Measurements from ENCODE around the gene FXYD6.
"Not testable (repeated sequence)": the region's sequence is repeated elsewhere in the genome, so short reads cannot be mapped to it uniquely, and the experiment has no call there.

The FXYD6 gene

GRCh38 chr11:117819096-117820040 lies 57.1 kb downstream of the FXYD6 start:
- Histone ChIP-seq H3K36me3 (ENCODE audit: control insufficient read depth, insufficient read depth, low read length) (no peaks in the 10 kb centered on the region), H3K4me1 (ENCODE audit: control insufficient read depth, insufficient read depth, low read length) (peaks cover 42% of the 10 kb centered on the region), H3K9ac (ENCODE audit: low read depth, low read length) (no peak overlapping the region), H3K4me3 (ENCODE audit: low read depth, low read length) (no peak overlapping the region), H3K27ac (ENCODE audit: low read depth, low read length) (no peak overlapping the region), H3K27me3 (ENCODE audit: control insufficient read depth, insufficient read depth, low read length) (peaks cover 4% of the 10 kb centered on the region; the same call in 1 of the 2 replicates), H3K9me3 (ENCODE audit: control insufficient read depth, insufficient read depth, low read length) (no peaks in the 10 kb centered on the region)

- peaks cover 4% of the 10 kb centered on the region; the same call in 1 of the 2 replicates for H3K27me3 ChIP-seq (ENCODE audit: control insufficient read depth, insufficient read depth, low read length)
- peaks cover 35% of the 10 kb centered on the region for H3K4me1 ChIP-seq (ENCODE audit: control insufficient read depth, insufficient read depth, low read length)
- no peak overlapping the region for H3K9ac ChIP-seq (ENCODE audit: low read depth, low read length)
- no peak overlapping the region for H3K27ac ChIP-seq (ENCODE audit: low read depth, low read length)
- H3K4me3 ChIP-seq (ENCODE audit: low read depth, low read length): no peak overlapping the region
- no peaks in the 10 kb centered on the region for H3K36me3 ChIP-seq (ENCODE audit: control insufficient read depth, insufficient read depth, low read length)
- no peaks in the 10 kb centered on the region for H3K9me3 ChIP-seq (ENCODE audit: control insufficient read depth, insufficient read depth, low read length)
Observed at GRCh38 chr11:117818041-117818873, 58.2 kb downstream of the FXYD6 start.

- Histone ChIP-seq H3K27me3 (ENCODE audit: control insufficient read depth, insufficient read depth, low read length) (peaks cover 4% of the 10 kb centered on the region; the same call in 1 of the 2 replicates), H3K36me3 (ENCODE audit: control insufficient read depth, insufficient read depth, low read length) (no peaks in the 10 kb centered on the region), H3K9me3 (ENCODE audit: control insufficient read depth, insufficient read depth, low read length) (no peaks in the 10 kb centered on the region), H3K4me3 (ENCODE audit: low read depth, low read length) (peak overlapping the region; percentile 45; the same call in 1 of the 2 replicates), H3K9ac (ENCODE audit: low read depth, low read length) (no peak overlapping the region), H3K27ac (ENCODE audit: low read depth, low read length) (peak overlapping the region; percentile 36), H3K4me1 (ENCODE audit: control insufficient read depth, insufficient read depth, low read length) (peaks cover 35% of the 10 kb centered on the region)
Observed at GRCh38 chr11:117817368-117818040, 59.0 kb downstream of the FXYD6 start.

- peaks cover 4% of the 10 kb centered on the region; the same call in 1 of the 2 replicates for H3K27me3 ChIP-seq (ENCODE audit: control insufficient read depth, insufficient read depth, low read length)
- H3K27ac ChIP-seq (ENCODE audit: low read depth, low read length): no peak overlapping the region
- no peaks in the 10 kb centered on the region for H3K9me3 ChIP-seq (ENCODE audit: control insufficient read depth, insufficient read depth, low read length)
- peaks cover 35% of the 10 kb centered on the region for H3K4me1 ChIP-seq (ENCODE audit: control insufficient read depth, insufficient read depth, low read length)
- no peak overlapping the region for H3K9ac ChIP-seq (ENCODE audit: low read depth, low read length)
- H3K36me3 ChIP-seq (ENCODE audit: control insufficient read depth, insufficient read depth, low read length): no peaks in the 10 kb centered on the region
- no peak overlapping the region for H3K4me3 ChIP-seq (ENCODE audit: low read depth, low read length)
Observed at GRCh38 chr11:117816846-117817367, 59.6 kb downstream of the FXYD6 start.

GRCh38 chr11:117816151-117816741 lies 60.2 kb downstream of the FXYD6 start:
- Histone ChIP-seq H3K36me3 (ENCODE audit: control insufficient read depth, insufficient read depth, low read length) (no peaks in the 10 kb centered on the region), H3K4me1 (ENCODE audit: control insufficient read depth, insufficient read depth, low read length) (peaks cover 35% of the 10 kb centered on the region), H3K9me3 (ENCODE audit: control insufficient read depth, insufficient read depth, low read length) (no peaks in the 10 kb centered on the region), H3K27me3 (ENCODE audit: control insufficient read depth, insufficient read depth, low read length) (peaks cover 4% of the 10 kb centered on the region; the same call in 1 of the 2 replicates), H3K4me3 (ENCODE audit: low read depth, low read length) (no peak overlapping the region), H3K9ac (ENCODE audit: low read depth, low read length) (no peak overlapping the region), H3K27ac (ENCODE audit: low read depth, low read length) (peak overlapping the region; percentile 47)

GRCh38 chr11:117815262-117815803 lies 61.1 kb downstream of the FXYD6 start:
- no peak overlapping the region for H3K4me3 ChIP-seq (ENCODE audit: low read depth, low read length)

GRCh38 chr11:117814766-117815261 lies 61.6 kb downstream of the FXYD6 start:
- Histone ChIP-seq H3K27ac (ENCODE audit: low read depth, low read length) (peak overlapping the region; percentile 59), H3K4me3 (ENCODE audit: low read depth, low read length) (no peak overlapping the region), H3K9me3 (ENCODE audit: control insufficient read depth, insufficient read depth, low read length) (no peaks in the 10 kb centered on the region), H3K4me1 (ENCODE audit: control insufficient read depth, insufficient read depth, low read length) (peaks cover 30% of the 10 kb centered on the region), H3K9ac (ENCODE audit: low read depth, low read length) (no peak overlapping the region), H3K27me3 (ENCODE audit: control insufficient read depth, insufficient read depth, low read length) (peaks cover 4% of the 10 kb centered on the region; the same call in 1 of the 2 replicates), H3K36me3 (ENCODE audit: control insufficient read depth, insufficient read depth, low read length) (no peaks in the 10 kb centered on the region)

More at GRCh38 chr11:117815262-117815803, 61.1 kb downstream of the FXYD6 start:
- Histone ChIP-seq H3K27ac (ENCODE audit: low read depth, low read length) (peak overlapping the region; percentile 59), H3K27me3 (ENCODE audit: control insufficient read depth, insufficient read depth, low read length) (peaks cover 4% of the 10 kb centered on the region; the same call in 1 of the 2 replicates), H3K4me1 (ENCODE audit: control insufficient read depth, insufficient read depth, low read length) (peaks cover 34% of the 10 kb centered on the region), H3K36me3 (ENCODE audit: control insufficient read depth, insufficient read depth, low read length) (no peaks in the 10 kb centered on the region), H3K9me3 (ENCODE audit: control insufficient read depth, insufficient read depth, low read length) (no peaks in the 10 kb centered on the region), H3K9ac (ENCODE audit: low read depth, low read length) (no peak overlapping the region)

GRCh38 chr11:117814204-117814765 lies 62.2 kb downstream of the FXYD6 start:
- Histone ChIP-seq H3K36me3 (ENCODE audit: control insufficient read depth, insufficient read depth, low read length) (no peaks in the 10 kb centered on the region), H3K4me3 (ENCODE audit: low read depth, low read length) (no peak overlapping the region), H3K27me3 (ENCODE audit: control insufficient read depth, insufficient read depth, low read length) (peaks cover 4% of the 10 kb centered on the region; the same call in 1 of the 2 replicates), H3K9me3 (ENCODE audit: control insufficient read depth, insufficient read depth, low read length) (no peaks in the 10 kb centered on the region), H3K9ac (ENCODE audit: low read depth, low read length) (no peak overlapping the region), H3K4me1 (ENCODE audit: control insufficient read depth, insufficient read depth, low read length) (peaks cover 30% of the 10 kb centered on the region), H3K27ac (ENCODE audit: low read depth, low read length) (peak overlapping the region; percentile 59)

- H3K27me3 ChIP-seq (ENCODE audit: control insufficient read depth, insufficient read depth, low read length); H3K9me3 ChIP-seq (ENCODE audit: control insufficient read depth, insufficient read depth, low read length); H3K9ac ChIP-seq (ENCODE audit: low read depth, low read length); H3K36me3 ChIP-seq (ENCODE audit: control insufficient read depth, insufficient read depth, low read length); H3K4me1 ChIP-seq (ENCODE audit: control insufficient read depth, insufficient read depth, low read length); H3K4me3 ChIP-seq (ENCODE audit: low read depth, low read length); H3K27ac ChIP-seq (ENCODE audit: low read depth, low read length): not testable (repeated sequence)
Observed at GRCh38 chr11:117810056-117810451, 66.4 kb downstream of the FXYD6 start.
